NCI-H128 (cell line): ENCODE measurements around the gene TMEM269.

Experiments
- DNase-seq: peaks from one replicate; lab custom pipeline; 2025; ENCODE audit not compliant: unreplicated experiment; lab: John Stamatoyannopoulos, UW

TMEM269 gene

GRCh38 chr1:42784946-42785693 lies at the start of gene TMEM269:
Gene TMEM269 (plus strand): TSS chr1:42784991. CDS start chr1:42789894, 4,903 bp downstream.
- DNase-seq: no peak

- DNase-seq: no peak
Measured at GRCh38 chr1:42735056-42735455, 49.7 kb upstream of the TMEM269 start.

GRCh38 chr1:42735477-42736105 lies 49.2 kb upstream of the TMEM269 start:
- DNase-seq: no peak

- DNase-seq: no peak
Measured at GRCh38 chr1:42736152-42736551, 48.6 kb upstream of the TMEM269 start.

- DNase-seq: no peak
Measured at GRCh38 chr1:42736571-42737200, 48.1 kb upstream of the TMEM269 start.

- DNase-seq: no peak
Measured at GRCh38 chr1:42737257-42737656, 47.5 kb upstream of the TMEM269 start.

- DNase-seq: no peak
Measured at GRCh38 chr1:42737986-42738677, 46.7 kb upstream of the TMEM269 start.

- DNase-seq: no peak
Measured at GRCh38 chr1:42738678-42739226, 46.0 kb upstream of the TMEM269 start.

GRCh38 chr1:42739753-42740700 lies 44.8 kb upstream of the TMEM269 start, which contains the start of gene CLDN19:
Gene CLDN19 (minus strand): TSS chr1:42740236. CDS start chr1:42740063, 173 bp downstream.
- DNase-seq: no peak

GRCh38 chr1:42740851-42741580 lies 43.8 kb upstream of the TMEM269 start:
- DNase-seq: no peak

- DNase-seq: no peak
Measured at GRCh38 chr1:42741706-42742105, 43.1 kb upstream of the TMEM269 start.

GRCh38 chr1:42742141-42742540 lies 42.6 kb upstream of the TMEM269 start:
- no peak for DNase-seq

GRCh38 chr1:42742617-42743316 lies 42.0 kb upstream of the TMEM269 start:
- DNase-seq: no peak

- DNase-seq: no peak
Measured at GRCh38 chr1:42743317-42744147, 41.3 kb upstream of the TMEM269 start.

GRCh38 chr1:42744148-42744413 lies 40.7 kb upstream of the TMEM269 start:
- no peak for DNase-seq

GRCh38 chr1:42745851-42746250 lies 38.9 kb upstream of the TMEM269 start:
- DNase-seq: no peak

- no peak for DNase-seq
Measured at GRCh38 chr1:42746436-42747105, 38.2 kb upstream of the TMEM269 start.

GRCh38 chr1:42747125-42747524 lies 37.7 kb upstream of the TMEM269 start:
- DNase-seq: no peak
